ENCODE data around the gene FAM89B.
"Not testable (repeated sequence)": the region's sequence is repeated elsewhere in the genome, so short reads cannot be mapped to it uniquely, and the experiment has no call there.

Gene FAM89B

DNA sequence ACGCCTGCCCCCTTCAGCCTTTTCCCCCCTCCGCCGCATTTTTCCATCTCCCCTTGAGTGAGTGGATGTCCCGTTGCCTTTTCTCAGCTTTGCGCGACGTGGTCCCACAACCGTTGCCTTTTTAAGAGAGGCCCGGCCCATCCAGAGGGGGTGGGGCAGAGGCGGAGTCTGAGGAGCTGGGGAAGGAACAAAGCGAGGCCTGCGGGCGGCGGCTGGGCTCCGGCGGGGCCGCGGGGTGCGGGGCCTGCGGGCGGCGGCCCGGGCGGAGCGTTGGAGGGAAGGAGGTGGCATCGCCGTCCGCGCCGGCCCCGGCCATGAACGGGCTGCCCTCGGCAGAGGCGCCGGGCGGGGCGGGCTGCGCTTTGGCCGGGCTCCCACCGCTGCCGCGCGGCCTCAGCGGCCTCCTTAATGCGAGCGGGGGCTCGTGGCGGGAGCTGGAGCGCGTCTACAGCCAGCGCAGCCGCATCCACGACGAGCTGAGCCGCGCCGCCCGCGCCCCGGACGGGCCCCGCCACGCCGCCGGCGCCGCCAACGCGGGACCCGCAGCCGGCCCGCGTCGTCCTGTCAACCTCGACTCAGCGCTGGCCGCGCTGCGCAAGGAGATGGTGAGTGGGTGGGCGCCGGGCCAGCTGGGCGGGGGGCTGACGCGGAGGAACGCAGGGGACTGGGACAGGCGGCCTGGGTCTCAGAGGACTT lies at the start of gene FAM89B:
Gene FAM89B (plus strand): TSS at position 183 of the 696 bp plus-strand sequence. CDS start 132 bp downstream, at position 315.
- DNase-seq (ENCODE audit: low read depth in 4 of 4, low spot score in 1 of 4) = peak in 3 of 4 experiments; percentile 71 to 87 (median 78)

DNA sequence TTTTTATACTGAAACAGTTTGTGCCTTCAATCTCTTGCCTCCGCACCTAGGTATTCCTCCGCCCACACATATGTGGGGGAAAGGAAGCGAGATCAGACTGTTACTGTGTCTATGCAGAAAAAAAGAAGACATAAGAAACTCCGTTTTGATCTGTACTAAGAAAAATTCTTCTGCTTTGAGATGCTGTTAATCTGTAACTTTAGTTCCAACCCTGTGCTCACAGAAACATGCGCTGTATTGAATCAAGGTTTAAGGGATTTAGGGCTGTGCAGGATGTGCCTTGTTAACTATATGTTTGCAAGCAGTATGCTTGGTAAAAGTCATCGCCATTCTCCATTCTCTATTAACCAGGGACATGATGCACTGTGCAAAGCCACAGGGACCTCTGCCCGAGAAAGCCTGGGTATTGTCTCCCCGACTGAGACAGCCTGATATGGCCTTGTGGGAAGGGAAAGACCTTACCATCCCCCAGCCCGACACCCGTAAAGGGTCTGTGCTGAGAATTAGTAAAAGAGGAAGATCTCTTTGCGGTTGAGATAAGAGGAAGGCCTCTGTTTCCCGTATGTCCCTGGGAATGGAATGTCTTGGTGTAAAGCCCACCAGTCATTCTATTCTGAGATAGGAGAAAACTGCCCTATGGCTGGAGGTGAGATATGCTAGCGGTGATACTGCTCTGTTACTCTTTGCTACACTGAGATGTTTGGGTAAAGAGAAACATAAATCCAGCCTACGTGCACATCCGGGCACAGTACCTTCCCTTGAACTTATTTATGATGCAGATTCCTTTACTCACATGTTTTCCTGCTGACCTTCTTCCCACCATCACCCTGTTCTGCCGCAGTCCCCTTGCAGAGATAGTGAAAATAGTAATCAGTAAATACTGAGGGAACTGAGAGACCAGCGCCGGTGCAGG lies 49.4 kb upstream of the FAM89B start:
- DNase-seq (ENCODE audit: low read depth in 4 of 4, low spot score in 1 of 4) = not testable (repeated sequence)

GRCh38 chr11:65523631-65523968 lies 48.7 kb upstream of the FAM89B start:
- not testable (repeated sequence) for DNase-seq (ENCODE audit: low read depth in 4 of 4, low spot score in 1 of 4)

DNA sequence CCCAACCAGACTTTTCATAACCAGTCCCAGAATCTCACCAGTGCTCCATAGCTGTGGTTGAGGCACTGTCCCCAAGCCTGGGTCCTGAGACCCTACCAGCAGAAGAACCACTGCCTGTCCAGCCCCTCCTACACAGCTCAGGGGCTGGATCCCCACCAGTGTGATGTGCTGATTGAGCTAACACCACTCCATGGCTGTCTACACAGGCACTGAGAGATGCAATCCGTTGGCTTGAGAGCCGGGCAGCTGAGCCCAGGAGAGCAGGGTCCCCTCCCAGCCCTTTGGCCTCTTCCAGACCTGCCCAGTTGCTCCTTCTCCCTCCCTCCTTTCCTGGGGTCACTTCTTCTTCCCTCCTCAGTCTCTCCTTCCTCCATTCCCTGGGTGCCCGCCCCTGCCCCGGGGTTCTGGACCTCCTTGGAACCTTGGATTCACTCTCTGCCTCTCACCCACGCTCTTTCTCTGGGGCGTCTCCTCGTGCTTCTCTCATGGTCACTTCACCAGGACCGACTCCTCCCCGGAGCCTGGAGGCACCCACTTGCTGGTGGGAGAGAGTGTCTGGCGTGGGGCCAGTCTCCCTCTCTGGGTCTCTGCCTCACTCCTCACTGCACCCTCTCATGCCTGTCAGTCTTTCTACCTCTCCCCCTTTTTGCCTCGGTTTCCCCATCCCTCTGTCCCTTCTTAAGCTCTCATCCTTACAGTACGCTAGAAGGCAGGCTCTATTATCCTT lies 48.2 kb upstream of the FAM89B start:
- DNase-seq (ENCODE audit: low read depth in 4 of 4, low spot score in 1 of 4) = no peak

GRCh38 chr11:65524741-65525545 lies 47.4 kb upstream of the FAM89B start, which contains the start of gene SCYL1:
SCYL1 (plus strand) TSS chr11:65525083; CDS start chr11:65525154, 71 bp downstream.
- DNase-seq (ENCODE audit: low read depth in 4 of 4, low spot score in 1 of 4) = peak in 3 of 4 experiments; percentile 70 to 77 (median 73)

GRCh38 chr11:65525546-65526480 lies 46.5 kb upstream of the FAM89B start:
- no peak for DNase-seq (ENCODE audit: low read depth in 4 of 4, low spot score in 1 of 4)

GRCh38 chr11:65526744-65527143 lies 45.6 kb upstream of the FAM89B start:
- DNase-seq (ENCODE audit: low read depth in 4 of 4, low spot score in 1 of 4) = no peak

GRCh38 chr11:65528819-65529350 lies 43.5 kb upstream of the FAM89B start:
- DNase-seq (ENCODE audit: low read depth in 4 of 4, low spot score in 1 of 4) = no peak

- DNase-seq (ENCODE audit: low read depth in 4 of 4, low spot score in 1 of 4) = no peak
These were observed 42.7 kb upstream of the FAM89B start for GRCh38 chr11:65529475-65530156.

GRCh38 chr11:65530157-65530496 lies 42.2 kb upstream of the FAM89B start:
- DNase-seq (ENCODE audit: low read depth in 4 of 4, low spot score in 1 of 4) = no peak

DNA sequence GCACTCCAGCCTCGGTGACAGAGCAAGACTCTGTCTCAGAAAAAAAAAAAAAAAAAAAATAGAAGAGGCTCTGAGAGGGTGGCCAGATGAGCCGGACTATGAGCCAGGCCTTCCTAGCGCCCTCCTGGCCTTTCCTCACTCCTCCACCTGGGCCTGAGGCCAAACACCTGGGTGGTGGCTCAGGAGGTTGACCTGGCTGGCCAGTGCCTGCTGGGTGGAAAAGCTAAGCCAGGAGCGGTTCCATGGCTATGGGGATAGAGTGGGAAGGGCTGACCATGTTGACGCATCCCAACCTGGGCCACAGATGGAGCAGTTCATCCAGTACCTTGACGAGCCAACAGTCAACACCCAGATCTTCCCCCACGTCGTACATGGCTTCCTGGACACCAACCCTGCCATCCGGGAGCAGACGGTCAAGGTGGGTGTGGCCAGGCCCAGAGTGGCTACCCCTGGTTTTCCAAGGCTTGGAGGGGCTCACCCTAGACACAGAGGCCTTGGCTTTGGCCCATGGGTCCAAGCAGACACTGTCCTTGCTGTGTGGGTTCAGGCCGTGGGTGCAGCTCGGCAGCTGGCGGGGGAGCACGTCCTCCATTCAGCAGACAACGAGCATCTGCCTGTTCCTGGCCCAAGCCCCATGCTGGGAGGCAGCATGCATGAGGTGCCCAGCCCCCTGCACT lies 39.8 kb upstream of the FAM89B start:
- DNase-seq (ENCODE audit: low read depth in 4 of 4, low spot score in 1 of 4) = no peak

- no peak for DNase-seq (ENCODE audit: low read depth in 4 of 4, low spot score in 1 of 4)
These were observed 37.2 kb upstream of the FAM89B start for GRCh38 chr11:65535102-65535501.

DNA sequence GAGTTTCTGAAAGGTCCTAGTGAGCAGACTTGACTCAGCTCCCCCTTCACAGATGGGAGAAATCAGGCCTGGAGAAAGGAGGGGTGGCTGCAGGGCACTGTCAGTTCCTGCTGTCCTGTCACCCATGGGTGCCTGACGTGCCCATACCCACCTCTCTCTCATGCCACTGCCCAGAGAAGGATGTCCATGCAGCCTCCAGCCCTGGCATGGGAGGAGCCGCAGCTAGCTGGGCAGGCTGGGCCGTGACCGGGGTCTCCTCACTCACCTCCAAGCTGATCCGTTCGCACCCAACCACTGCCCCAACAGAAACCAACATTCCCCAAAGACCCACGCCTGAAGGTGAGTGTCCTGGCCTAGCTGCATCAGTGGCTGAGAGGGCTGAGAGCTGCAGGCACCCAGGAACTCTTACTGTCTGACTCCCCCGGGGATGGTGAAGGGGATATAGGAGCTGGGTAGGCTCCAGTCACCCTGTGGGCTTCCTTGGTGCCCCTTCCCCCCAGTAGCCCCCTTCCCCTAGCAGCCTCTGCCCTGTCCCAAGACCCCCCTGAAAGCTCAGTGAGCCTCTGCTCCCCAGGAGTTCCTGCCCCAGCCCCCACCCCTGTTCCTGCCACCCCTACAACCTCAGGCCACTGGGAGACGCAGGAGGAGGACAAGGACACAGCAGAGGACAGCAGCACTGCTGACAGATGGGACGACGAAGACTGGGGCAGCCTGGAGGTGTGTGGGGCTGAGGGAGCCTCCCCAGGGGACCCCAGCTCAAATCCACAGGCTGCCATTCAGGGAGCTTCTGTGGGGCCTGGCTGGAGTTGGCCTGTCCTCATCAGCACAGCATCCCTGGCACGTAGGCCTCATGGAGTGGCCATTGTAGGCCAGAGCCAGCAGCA lies 35.7 kb upstream of the FAM89B start:
- no peak for DNase-seq (ENCODE audit: low read depth in 4 of 4, low spot score in 1 of 4)

- no peak for DNase-seq (ENCODE audit: low read depth in 4 of 4, low spot score in 1 of 4)
These were observed 35.1 kb upstream of the FAM89B start for GRCh38 chr11:65537296-65537597.

- no peak for DNase-seq (ENCODE audit: low read depth in 4 of 4, low spot score in 1 of 4)
These were observed 34.6 kb upstream of the FAM89B start for GRCh38 chr11:65537620-65538231.

GRCh38 chr11:65538232-65538914 lies 34.0 kb upstream of the FAM89B start:
- no peak for DNase-seq (ENCODE audit: low read depth in 4 of 4, low spot score in 1 of 4)
